ENCODE results near the gene PPARG. TPM values are rescaled to one million over a fixed set of nuclear protein-coding genes. Genes with fewer than 3 reads are reported as not detected.
A peak's percentile ranks its signal among the peaks of the same experiment; 100 is the strongest.

Gene PPARG
- total RNA-seq, 1 donor from 2014 or later, result 25.7 TPM

DNA sequence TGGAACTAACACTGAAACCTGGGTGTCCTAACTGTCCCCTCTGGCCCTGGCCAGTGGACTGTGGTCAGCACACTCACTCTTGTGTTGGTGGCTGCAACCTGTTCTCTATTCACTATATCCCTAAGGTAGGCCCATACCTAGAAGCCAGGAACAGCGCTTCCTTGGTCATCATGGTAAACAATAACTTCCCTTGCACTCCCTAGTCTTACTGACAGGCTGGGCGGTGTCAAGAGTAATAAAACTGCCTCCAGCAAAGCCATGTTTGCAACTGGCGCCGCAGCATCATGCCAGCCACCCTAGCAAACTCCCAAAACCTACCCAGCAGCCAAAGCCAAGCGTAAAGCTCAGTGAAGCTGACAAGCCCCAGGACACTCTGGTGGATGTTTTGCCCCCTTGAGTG lies 132.3 kb downstream of the PPARG start:
- DNase-seq (ENCODE audit: missing footprints) (no peak), ATAC-seq (no peak)
- intact Hi-C loops (cut with DNase I), result no loop called here

DNA sequence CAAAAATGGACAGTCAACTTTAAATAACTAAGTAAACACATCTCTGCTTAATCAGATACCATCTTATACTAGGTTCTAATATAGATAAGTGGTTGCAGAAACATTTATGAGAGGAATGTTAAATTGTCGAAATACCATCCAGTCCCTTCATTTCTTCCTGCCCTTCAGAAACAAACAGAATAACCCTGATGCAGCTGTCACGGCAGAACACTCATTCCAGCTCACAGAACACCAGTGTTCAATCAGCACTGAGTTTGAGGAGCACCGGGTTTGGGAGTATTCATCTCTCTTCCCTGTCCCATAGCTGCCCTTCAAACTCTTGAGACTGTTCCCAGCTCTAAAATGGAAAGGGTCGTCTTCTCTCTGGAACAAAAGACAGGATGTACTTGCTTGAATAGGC lies 134.3 kb downstream of the PPARG start:
- intact Hi-C loops (cut with DNase I), result no loop called here
- DNase-seq (ENCODE audit: missing footprints) (no peak), ATAC-seq (no peak)

DNA sequence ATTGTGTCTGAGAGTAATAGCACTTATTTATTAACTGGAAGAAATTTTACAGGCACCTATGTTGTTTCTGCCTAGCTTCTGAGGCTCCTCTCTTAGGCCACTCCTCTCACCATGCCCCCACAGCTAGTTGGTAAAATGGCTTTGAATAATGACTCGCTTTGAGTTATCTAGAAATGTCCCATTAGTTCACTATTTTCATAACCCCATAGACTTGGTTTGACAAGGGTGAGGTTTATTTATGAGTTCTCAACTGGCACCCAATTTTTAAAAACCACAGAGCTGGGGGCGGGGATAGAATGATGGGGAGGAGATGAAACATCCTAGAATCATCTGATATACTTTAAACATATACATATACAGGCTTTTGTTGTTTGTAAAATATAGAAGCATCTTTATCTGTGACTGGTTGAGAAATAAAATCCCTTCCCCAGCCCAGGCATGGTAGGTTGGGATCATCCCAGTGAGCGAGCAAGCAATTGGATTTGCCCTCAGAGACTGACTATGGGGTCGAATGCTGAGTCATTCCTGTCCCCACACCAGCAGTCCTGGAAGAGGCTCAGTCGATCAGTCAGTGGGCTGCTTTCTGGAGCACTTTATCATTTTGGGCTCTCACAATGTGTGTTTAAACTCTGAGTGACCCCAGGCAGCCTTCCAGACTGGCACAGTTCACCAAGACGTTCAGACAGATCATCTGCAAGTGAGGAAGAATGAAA lies 135.2 kb downstream of the PPARG start:
- peak; percentile 54 for ATAC-seq
- intact Hi-C loops (cut with DNase I), result no loop called here
- DNase-seq (ENCODE audit: missing footprints), result no peak

DNA sequence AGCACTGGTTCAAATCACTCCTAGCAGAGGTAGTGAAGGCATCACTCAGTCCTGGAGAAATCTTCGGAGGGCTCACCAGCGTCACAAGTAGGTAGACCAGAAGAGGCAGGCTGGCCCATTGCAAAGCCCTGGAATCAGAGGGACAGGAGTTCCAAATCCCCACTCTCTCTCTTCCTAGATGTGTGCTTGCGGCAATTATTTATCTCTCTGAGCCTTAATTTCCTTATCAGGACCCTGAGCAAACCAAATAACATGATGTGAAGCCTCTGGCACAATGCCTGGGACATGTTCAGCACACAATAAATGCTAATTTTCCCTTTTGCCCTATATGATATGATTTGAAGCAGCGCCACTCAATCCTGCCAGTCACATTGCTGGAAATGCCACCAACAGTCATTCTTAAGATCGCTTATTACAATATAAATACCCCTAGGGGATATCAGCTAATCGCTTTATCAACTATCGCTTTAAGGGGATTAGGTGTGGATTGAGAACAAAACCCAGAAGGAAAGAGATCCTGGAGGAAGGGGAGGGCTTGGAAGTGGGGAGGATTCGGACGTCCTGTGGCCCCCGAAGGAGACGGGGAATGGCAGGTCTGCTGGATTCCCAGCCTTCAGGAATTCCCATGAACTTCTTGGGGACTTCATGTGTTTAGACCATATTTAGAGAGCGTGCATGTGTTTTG lies 135.9 kb downstream of the PPARG start:
- ATAC-seq, result no peak

DNA sequence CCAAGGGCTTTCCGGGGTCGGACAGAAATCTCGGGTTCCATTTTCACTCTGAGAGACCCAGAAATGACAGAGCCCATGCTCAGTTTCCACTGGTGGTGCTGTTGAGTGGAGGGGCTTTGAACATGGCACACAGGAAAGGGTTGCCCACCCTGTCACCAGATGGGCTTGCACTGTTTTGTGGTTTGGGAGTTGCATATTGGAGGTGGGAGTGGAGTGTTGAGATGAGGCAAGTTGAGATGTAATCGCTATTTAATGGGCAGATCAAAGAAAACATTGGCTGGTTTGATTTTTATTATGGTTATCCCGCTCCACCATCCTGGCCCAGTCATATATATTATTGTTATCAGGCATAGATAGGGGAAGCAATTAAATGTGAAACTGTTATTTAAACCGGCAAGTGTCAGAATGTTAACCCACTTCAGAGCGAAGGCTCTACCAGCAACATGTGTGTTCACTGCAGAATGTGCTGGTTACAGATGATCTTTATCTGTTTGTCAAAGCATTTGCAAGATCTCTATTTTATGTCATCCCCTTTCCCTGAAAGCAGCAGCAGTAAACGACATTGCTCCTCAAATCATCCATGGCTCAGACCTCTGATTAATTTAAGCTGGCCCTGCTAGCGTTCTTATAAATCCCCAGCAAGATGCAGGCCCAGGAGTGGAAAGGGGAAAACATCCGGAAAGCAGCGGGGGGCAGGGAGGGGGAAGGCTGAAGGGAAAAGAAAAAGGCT lies 137.1 kb downstream of the PPARG start:
- intact Hi-C loops (cut with DNase I), result no loop called here
- DNase-seq (ENCODE audit: missing footprints) (no peak), ATAC-seq (no peak)

More for the DNA sequence above, 135.9 kb downstream of the PPARG start:
- no peak for DNase-seq (ENCODE audit: missing footprints)
- intact Hi-C loops (cut with DNase I), result no loop called here

DNA sequence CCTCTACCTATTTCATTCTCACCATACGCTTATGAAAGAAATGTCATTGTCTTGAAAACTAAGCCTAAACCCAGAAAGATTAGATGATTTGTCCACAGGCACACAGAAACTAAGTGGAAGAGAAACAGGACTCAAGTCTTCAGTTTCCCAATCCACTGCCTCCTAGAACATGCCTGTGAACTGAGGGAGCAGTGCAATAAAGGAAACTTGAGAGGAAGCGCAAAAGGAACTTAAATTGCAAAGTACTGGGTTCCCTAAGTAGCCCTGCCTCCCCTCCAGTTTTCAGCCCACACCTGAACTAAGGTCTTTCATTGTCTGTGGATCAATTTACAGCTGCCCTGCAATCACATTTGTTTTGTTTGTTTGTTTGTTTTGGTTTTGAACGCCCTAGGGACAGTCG lies 138.7 kb downstream of the PPARG start:
- DNase-seq (ENCODE audit: missing footprints), result no peak
- ATAC-seq, result no peak
- intact Hi-C loops (cut with DNase I), result no loop called here

DNA sequence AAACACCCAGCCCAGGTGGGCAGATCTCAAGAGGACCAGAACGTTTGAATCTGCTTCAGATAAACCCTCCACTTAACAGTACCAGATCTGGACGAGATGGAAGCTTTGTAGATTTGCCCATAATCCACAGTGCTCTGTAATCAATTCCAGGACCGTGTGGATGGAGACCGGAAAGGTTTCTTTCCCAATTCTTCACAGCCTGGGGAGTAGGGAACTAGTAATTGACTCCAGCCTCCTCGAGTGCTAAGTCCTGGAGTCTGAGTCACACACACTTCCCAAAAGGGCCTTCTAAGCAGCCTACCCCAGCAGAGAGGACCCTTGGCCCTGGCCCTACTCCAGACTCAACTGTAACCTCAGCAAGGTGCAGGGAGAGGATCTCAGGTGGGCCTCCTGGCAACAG lies 139.3 kb downstream of the PPARG start:
- ATAC-seq (no peak), DNase-seq (ENCODE audit: missing footprints) (no peak)
- intact Hi-C loops (cut with DNase I), result no loop called here

DNA sequence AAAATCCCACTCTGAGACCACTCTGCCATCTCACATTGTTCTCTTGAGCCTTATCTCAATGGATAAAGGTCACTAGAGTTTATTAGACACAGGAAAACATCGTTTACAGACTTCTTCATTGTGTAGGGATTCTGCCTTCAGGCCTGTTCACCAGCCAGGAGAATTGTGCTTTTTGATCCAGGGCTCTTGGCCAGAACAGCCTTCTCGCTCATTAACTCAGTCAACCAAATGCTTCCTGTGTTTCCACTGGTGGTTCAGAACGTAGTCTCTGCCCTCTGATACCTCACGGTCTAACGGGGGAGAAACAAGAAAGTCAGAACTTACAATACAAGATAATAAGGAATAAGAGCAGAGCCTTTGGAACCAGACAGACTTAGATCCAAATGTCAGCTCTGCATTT lies 141.2 kb downstream of the PPARG start:
- intact Hi-C loops (cut with DNase I), result no loop called here
- ATAC-seq (no peak), DNase-seq (ENCODE audit: missing footprints) (no peak)

DNA sequence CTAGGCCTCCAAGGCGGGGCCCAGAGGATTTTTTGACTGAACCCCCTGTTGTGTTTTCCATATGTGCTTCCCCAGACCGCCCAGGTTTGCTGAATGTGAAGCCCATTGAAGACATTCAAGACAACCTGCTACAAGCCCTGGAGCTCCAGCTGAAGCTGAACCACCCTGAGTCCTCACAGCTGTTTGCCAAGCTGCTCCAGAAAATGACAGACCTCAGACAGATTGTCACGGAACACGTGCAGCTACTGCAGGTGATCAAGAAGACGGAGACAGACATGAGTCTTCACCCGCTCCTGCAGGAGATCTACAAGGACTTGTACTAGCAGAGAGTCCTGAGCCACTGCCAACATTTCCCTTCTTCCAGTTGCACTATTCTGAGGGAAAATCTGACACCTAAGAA lies 145.0 kb downstream of the PPARG start:
- no peak for DNase-seq (ENCODE audit: missing footprints)
- intact Hi-C loops (cut with DNase I), result no loop called here
- no peak for ATAC-seq

DNA sequence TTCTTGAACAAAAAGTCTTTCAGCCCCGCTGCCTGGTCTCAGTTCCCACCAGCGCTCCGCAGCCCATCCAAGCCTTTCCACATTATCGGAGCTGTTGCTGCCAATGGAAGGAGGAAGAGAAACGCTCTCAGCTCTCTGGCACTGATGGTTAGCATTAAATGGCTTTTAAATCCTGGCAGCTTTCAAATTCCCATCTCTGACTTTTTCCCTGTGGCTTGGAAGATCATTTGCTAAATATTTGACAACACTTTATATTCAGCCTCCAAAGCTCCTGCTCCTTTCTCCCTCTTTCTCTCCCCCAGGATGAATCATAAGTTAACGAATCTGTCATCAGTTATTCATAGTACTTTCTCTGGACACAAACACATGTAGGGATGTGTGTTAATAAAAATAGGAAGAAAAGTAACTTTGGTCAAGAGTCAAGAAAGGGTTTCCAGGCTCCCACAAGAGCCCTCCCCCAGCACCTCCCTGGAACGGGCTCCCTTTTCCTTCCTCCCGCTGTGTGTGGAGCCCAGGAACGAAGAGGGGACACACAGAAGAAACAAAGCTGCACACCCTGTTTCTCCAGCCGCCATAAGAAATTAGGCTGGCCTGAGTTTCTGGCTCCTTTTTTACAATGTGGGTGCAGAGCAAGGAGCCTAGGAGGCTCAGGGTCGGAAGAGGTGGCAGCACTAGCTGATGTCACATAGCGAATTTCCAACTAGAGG lies 147.8 kb downstream of the PPARG start:
- peak; percentile 32 for ATAC-seq
- DNase-seq (ENCODE audit: missing footprints), result no peak
- intact Hi-C loops (cut with DNase I), result no loop called here

DNA sequence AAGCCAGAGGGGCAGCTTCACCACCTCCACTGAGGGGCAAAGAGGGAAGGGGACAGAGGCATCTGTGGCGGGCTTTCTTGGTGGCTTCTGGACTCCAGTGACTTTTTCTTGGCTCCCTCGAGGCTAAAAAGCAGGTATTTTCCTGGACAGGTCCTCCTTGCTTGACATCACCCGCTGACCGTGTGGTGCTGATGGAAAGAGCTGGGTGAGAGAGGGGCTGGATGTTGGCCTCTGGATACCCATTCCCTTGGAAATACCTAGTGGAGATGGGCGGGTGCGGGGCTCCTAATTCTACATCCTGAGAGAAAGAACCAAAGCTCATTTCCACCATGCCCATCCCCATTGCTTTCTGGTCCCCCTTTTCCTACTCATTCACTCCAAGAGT lies 148.3 kb downstream of the PPARG start:
- ATAC-seq, result no peak
- intact Hi-C loops (cut with DNase I), result no loop called here
- no peak for DNase-seq (ENCODE audit: missing footprints)

DNA sequence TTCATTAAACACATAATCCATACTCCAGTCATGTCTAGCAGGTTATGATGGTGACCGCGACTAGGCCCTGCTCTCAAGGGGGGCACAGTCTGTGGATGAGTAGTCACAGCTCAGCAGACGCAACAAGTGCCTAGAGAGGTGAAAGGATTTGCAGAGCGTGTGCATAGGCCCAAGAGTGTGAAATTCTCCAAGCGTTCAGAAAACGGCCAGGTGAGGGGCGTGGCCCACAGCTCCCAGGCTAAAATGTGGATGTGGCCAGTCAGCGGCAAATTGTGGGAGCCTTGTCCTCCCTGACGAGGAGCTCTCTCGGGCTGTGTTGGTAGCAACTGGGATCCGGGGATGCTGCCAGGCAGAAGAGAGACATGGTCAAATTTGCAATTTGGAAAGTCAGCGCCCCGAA lies 149.0 kb downstream of the PPARG start:
- ATAC-seq, result no peak
- intact Hi-C loops (cut with DNase I), result no loop called here
- no peak for DNase-seq (ENCODE audit: missing footprints)

DNA sequence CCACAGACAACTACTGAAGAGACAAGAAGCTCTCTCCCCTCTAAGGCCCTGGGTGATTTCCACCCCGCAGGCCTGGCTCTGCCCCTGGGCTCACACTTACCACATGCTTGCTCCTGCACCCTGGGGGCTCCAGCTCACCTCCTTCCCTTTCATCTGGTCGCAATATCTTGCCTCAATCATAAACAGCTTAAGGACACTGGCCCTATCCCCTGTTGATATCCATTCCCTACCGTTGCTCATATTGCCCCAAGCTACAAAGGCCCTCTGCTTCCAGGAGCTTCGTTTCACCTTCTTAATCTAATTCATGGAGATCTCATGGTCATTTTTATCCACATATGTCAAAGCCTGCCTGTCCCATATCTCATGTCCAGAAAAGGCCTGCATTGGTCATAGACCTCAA lies 149.4 kb downstream of the PPARG start:
- ATAC-seq, result no peak

DNA sequence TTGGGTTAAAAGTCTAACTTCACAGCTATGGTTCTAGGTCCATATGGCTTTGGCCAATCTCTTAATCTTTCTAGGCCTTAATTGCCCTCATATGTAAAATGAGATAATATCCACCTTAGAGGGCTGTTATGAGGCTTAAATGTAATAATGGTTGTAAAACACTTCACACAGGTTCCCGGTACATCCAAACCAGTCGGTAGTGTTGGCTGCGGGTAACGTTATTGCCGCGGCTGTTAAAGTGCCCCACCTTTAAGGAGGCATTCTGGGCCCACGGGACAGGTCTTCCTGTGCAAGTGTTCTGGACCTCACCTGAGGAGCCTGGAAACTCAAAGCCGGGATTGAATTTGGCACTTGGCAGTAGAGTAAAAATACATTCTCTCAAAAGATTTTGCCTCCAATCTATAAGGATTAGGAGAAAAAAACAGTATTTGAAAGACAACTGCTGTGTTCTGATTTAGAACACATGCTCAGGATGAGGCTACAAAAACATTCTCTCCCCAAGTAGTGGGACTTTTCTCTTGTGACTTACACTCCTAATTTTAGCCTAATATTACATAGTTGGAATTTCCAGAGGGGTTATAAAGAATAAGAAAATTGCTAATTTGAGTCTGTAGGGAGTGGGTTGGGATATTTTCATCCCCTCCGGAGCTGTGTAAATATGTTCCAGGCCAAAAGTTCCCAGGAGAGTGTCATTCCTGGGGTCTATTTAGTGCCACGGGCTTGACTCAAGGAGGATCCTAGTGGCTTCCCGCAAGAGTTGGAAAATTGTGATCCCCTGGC lies 150.5 kb downstream of the PPARG start:
- DNase-seq (ENCODE audit: missing footprints) (no peak), ATAC-seq (no peak)
- intact Hi-C loops (cut with DNase I), result no loop called here

More for the DNA sequence above, 149.4 kb downstream of the PPARG start:
- DNase-seq (ENCODE audit: missing footprints), result no peak
- intact Hi-C loops (cut with DNase I), result no loop called here

DNA sequence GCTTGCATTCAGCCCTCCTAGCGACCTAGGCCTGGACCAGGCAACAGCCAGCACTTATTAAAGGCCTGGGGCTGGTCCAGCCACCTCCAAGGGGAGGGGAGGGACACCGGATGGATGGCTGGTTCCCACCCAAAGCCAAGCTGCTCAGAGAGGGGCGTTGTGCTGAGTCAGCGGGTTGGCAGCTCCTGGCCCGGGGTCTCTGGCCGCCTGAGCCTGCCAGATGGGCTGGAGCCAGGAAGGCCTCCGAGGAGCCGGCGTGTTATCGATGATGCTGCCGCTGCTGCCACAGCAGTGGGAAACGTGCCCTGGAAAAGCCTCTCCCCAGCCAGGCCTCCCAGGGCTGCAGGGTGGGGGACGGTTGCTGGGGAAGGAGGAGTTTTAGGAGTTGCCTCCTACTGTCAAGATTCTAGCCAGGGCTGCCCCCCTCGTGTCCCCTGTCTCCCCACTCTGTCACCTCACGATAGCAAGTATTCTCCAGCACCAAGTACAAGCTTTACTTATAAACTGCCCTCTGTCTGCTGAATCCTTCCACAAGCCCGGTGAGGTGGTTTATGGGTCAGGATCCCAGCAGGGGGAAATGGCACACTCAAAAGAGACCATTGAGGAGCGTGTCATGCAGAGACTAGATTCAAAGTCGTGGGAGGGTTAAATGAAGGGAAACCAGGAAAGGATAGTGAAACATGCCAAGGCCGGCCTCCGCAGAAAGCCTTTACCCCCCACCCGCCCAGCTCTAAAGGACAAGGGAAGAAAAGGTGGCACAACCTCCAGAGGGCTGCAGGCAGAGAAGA lies 152.3 kb downstream of the PPARG start:
- peak; percentile 87 for DNase-seq (ENCODE audit: missing footprints)
- intact Hi-C loops (cut with DNase I), result no loop called here
- ATAC-seq, result peak; percentile 84

DNA sequence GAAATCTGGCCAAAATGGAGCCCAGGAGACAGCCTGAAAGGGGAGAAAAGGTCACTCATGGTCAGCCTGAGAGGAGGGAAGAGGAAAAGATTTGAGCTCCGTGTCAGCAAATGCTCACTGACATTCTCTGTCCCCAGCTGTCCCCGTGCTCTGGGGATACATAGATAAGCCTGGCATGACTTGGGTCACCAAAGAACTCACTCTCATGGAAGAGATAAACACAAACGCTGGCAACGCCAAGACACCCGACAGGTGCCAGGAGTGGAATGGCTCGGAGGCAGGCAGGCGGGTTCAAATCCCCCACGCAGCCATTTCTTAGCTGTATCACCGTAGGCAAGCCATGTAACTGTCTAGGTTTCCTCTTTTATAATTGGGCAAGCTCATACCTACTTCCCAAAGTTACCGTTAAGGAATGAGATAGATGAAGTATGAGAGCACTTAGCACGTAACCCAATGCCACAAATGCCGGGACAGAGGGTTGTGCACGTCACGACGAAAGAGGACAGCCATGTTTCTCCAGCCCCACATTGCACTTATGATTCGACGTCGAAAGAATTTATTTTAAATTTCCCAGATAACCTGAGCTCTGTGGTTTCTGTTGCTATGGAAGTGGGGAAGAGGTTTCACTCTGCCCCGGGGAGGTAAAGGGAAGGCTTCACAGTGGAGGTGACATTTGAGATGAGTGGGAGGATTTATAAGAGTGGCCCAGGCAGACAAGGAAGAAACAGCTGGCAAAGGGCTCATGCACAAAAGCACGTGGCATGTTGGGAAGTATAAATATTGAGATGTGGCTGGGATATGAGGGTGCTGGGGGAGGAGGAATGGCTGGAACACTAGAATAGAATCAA lies 154.0 kb downstream of the PPARG start:
- peak; percentile 75 for ATAC-seq
- intact Hi-C loops (cut with DNase I), result no loop called here
- no peak for DNase-seq (ENCODE audit: missing footprints)
